SK-N-SH treated with all-trans-retinoic acid at 6 μM for 48 hours (cell line): Measurements from ENCODE around the gene TJP2.

Experiments
- ARNTL ChIP-seq: fragments of 450-650 bp; formaldehyde crosslinking; IDR thresholded peaks from 2 replicates; pipeline ENCODE4 v1.5.0; 2020; ENCODE audit warnings: low read depth, mild to moderate bottlenecking, moderate library complexity, borderline replicate concordance
- ZFP30 ChIP-seq: fragments of 450-650 bp; formaldehyde crosslinking; IDR thresholded peaks from 2 replicates; pipeline ENCODE4 v1.5.0; 2022; ENCODE audit warnings: mild to moderate bottlenecking, moderate library complexity

GRCh38 chr9:69272212-69272611 is 98.1 kb downstream of the TJP2 start:
- TF ChIP-seq ZFP30 (CRISPR knock-in tag) (no peak), ARNTL (CRISPR knock-in tag) (no peak)
